ENCODE measurements around the gene IQCM. TPM values are rescaled to one million over a fixed set of nuclear protein-coding genes. Genes with fewer than 3 reads are reported as not detected.

IQCM gene
- total RNA-seq, 1 experiment from 2014 or later = not detected

GRCh38 chr4:149719806-149720205 lies 95.8 kb downstream of the IQCM start:
- no TSS peak for BruUV-seq (replicated peaks)
- ChIA-PET POLR2A (no interaction called here), CTCF (no interaction called here)
- no peaks in the 10 kb centered on the region for H3K36me3 ChIP-seq (ENCODE audit: control insufficient read depth, insufficient read depth, low read length)
- Mint-ChIP-seq H3K9me3 (ENCODE audit: unreplicated experiment) (no peaks in the 10 kb centered on the region), H3K27ac (ENCODE audit: unreplicated experiment) (no peak overlapping the region), H3K27me3 (ENCODE audit: insufficient read depth, unreplicated experiment) (peaks cover 5% of the 10 kb centered on the region), H3K36me3 (ENCODE audit: insufficient read depth, unreplicated experiment) (no peaks in the 10 kb centered on the region), H3K4me1 (ENCODE audit: low read depth, unreplicated experiment) (no peaks in the 10 kb centered on the region), H3K4me3 (ENCODE audit: unreplicated experiment) (no peak overlapping the region)
- no peak overlapping the region for H3K4me3 ChIP-seq (ENCODE audit: low read depth, low read length)
- no peaks in the 10 kb centered on the region for H3K4me1 ChIP-seq
- TF ChIP-seq, protein P1, sequence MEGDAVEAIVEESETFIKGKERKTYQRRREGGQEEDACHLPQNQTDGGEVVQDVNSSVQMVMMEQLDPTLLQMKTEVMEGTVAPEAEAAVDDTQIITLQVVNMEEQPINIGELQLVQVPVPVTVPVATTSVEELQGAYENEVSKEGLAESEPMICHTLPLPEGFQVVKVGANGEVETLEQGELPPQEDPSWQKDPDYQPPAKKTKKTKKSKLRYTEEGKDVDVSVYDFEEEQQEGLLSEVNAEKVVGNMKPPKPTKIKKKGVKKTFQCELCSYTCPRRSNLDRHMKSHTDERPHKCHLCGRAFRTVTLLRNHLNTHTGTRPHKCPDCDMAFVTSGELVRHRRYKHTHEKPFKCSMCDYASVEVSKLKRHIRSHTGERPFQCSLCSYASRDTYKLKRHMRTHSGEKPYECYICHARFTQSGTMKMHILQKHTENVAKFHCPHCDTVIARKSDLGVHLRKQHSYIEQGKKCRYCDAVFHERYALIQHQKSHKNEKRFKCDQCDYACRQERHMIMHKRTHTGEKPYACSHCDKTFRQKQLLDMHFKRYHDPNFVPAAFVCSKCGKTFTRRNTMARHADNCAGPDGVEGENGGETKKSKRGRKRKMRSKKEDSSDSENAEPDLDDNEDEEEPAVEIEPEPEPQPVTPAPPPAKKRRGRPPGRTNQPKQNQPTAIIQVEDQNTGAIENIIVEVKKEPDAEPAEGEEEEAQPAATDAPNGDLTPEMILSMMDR (IDR thresholded peaks at IDR 0.05; ENCODE audit: insufficient read depth in 1 of 2, low read depth in 1 of 2, low read length in 1 of 2, severe bottlenecking in 1 of 2, unreplicated experiment in 1 of 2) = no peak
- DNase-seq = no peak
- intact Hi-C loops (cut with micrococcal nuclease; ENCODE audit: unreplicated experiment) = no loop called here
- no peaks in the 10 kb centered on the region for H3K9me3 ChIP-seq
- H3K27me3 ChIP-seq (replicated peaks; ENCODE audit: control insufficient read depth, insufficient read depth, low read length) = no peaks in the 10 kb centered on the region

DNA sequence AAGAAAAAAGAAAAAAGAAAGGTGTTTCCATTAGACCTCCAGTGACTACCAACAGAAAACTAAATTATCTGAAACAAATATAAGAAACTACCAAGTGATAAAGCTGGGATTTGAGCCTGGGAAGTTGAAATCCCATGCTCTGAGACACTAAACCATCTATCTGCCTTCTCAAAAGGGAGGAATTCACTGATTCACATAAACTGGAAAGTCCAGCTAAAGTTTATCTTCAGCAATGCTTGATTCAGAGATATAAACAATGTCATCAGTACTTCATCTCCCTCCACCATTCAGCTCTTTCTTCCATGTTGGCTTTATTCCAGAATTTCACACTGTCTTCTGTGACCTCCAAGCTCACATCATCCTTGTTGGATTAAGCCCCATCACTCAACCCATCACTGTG lies 96.3 kb downstream of the IQCM start:
- TF ChIP-seq, protein P1 (IDR thresholded peaks at IDR 0.05; ENCODE audit: insufficient read depth in 1 of 2, low read depth in 1 of 2, low read length in 1 of 2, severe bottlenecking in 1 of 2, unreplicated experiment in 1 of 2) = no peak

DNA sequence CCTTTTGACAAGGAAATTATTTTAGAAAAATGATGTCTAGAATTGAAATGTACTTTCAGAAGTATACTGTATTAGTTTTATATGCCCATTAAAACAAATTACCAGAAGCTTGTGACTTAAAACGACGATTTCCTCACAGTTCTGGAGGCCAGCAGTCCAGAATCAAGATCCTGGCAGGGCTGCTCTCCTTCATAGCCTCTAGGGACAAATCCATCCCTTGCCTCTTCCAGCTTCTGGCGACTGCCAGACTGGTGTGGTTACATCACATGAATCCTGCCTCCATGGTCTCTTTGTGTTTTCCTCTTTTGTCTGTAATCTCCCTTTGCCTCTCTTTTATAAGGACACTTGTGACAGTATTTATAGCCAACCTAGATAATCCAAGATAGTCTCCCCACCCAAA lies 97.1 kb downstream of the IQCM start:
- peaks cover 10% of the 10 kb centered on the region for H3K27me3 Mint-ChIP-seq (ENCODE audit: insufficient read depth, unreplicated experiment)
- DNase-seq = no peak
- no peak overlapping the region for H3K27ac Mint-ChIP-seq (ENCODE audit: unreplicated experiment)
- Histone ChIP-seq H3K4me1 (no peaks in the 10 kb centered on the region), H3K4me3 (ENCODE audit: low read depth, low read length) (no peak overlapping the region), H3K9me3 (no peaks in the 10 kb centered on the region), H3K27me3 (replicated peaks; ENCODE audit: control insufficient read depth, insufficient read depth, low read length) (no peaks in the 10 kb centered on the region), H3K36me3 (ENCODE audit: control insufficient read depth, insufficient read depth, low read length) (no peaks in the 10 kb centered on the region)
- POLR2A ChIA-PET = no interaction called here
- no peaks in the 10 kb centered on the region for H3K36me3 Mint-ChIP-seq (ENCODE audit: insufficient read depth, unreplicated experiment)
- CTCF ChIA-PET = no interaction called here
- no TSS peak for BruUV-seq (replicated peaks)
- H3K9me3 Mint-ChIP-seq (ENCODE audit: unreplicated experiment) = no peaks in the 10 kb centered on the region
- intact Hi-C loops (cut with micrococcal nuclease; ENCODE audit: unreplicated experiment) = no loop called here
- H3K4me1 Mint-ChIP-seq (ENCODE audit: low read depth, unreplicated experiment) = no peaks in the 10 kb centered on the region
- TF ChIP-seq, protein P1 (IDR thresholded peaks at IDR 0.05; ENCODE audit: insufficient read depth in 1 of 2, low read depth in 1 of 2, low read length in 1 of 2, severe bottlenecking in 1 of 2, unreplicated experiment in 1 of 2) = no peak
- no peak overlapping the region for H3K4me3 Mint-ChIP-seq (ENCODE audit: unreplicated experiment)

More for the DNA sequence above, 96.3 kb downstream of the IQCM start:
- H3K27me3 ChIP-seq (replicated peaks; ENCODE audit: control insufficient read depth, insufficient read depth, low read length) = no peaks in the 10 kb centered on the region
- H3K36me3 ChIP-seq (ENCODE audit: control insufficient read depth, insufficient read depth, low read length) = no peaks in the 10 kb centered on the region
- Mint-ChIP-seq H3K4me1 (ENCODE audit: low read depth, unreplicated experiment) (no peaks in the 10 kb centered on the region), H3K9me3 (ENCODE audit: unreplicated experiment) (no peaks in the 10 kb centered on the region), H3K27ac (ENCODE audit: unreplicated experiment) (no peak overlapping the region), H3K4me3 (ENCODE audit: unreplicated experiment) (no peak overlapping the region), H3K27me3 (ENCODE audit: insufficient read depth, unreplicated experiment) (peaks cover 5% of the 10 kb centered on the region), H3K36me3 (ENCODE audit: insufficient read depth, unreplicated experiment) (no peaks in the 10 kb centered on the region)
- no peak for DNase-seq
- H3K4me1 ChIP-seq = no peaks in the 10 kb centered on the region
- POLR2A ChIA-PET = no interaction called here
- intact Hi-C loops (cut with micrococcal nuclease; ENCODE audit: unreplicated experiment) = no loop called here
- no peak overlapping the region for H3K4me3 ChIP-seq (ENCODE audit: low read depth, low read length)
- no TSS peak for BruUV-seq (replicated peaks)
- CTCF ChIA-PET = no interaction called here
- no peaks in the 10 kb centered on the region for H3K9me3 ChIP-seq

All from Caco-2 (cell line).